ENCODE data around the gene SMG6.
"Not testable (repeated sequence)": the region's sequence is repeated elsewhere in the genome, so short reads cannot be mapped to it uniquely, and the experiment has no call there.

SMG6 gene

DNA sequence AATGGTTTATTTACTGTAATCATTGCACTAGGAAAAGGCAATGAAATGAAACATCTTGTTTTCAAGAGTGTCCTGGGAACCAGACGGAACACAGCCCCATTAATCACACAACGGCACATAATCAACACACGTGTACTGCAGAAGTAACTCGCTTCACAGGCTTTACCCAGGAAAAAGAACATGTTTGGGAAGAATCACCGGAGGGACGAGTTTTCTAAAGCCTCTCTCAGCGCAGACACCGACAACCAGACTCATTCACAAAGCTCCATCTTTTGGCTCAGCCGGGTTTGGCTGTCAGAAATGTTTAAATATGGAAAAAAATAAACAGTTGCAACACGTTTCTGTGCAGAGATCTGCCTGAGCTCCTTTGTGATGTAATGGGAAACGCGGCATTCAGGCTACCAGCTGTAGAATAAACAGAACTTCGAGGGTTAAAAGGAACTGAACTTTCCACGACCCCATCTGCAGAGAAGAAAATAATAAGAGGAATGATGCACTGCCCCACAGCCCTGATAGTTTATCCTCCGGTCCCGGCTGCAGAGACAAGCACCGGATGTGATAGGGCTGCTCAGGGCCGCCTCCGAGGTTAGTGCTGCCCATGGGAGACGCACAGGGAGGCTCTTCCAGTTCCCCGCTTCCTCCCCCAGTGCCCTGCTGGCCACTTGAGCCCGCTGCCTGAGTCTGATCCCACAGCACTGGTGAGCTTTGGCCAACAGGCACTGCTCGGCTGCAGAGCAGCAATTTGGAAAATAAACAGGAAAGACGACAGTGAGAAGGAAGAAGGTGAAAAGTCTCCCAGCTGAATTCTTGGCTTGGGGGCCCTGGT lies 128.9 kb downstream of the SMG6 start:
- no peak for DNase-seq

DNA sequence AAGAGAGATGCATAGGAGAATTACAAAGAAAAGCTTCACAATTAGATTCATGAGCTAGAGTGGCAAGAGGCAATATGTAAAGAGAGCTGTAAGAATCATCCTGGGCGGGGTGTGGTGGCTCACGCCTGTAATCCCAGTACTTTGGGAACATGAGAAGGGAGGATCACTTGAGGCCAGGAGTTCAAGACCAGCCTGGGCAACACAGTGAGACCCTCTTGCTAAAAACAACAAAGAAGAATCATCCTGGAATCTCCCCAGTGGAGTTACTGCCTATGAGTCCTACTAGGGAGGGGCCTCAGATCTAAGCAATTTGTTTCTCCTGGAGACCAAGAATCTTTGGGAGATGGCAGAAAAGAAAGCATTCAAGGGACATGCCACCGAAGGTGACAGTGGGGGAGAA lies 129.6 kb downstream of the SMG6 start:
- no peak for DNase-seq

DNA sequence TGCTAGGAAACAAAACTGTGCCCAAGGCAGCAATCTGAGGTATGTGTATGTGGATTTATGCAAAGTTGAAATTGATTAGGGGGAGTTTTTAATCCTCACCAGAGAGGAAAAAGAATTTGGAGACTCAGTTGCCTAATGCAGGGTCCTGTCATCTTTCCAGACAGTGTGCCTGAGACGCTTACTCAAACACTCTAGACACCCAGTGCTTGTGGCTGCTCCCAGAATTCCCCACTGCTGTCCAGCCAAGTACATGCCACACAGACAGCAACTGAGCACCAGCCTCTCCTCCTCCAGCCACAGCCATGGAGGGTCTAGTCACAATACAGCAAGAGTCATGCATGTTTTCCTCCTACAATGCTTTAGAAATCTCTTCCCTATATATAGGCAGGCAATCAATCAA lies 130.6 kb downstream of the SMG6 start:
- DNase-seq = no peak

DNA sequence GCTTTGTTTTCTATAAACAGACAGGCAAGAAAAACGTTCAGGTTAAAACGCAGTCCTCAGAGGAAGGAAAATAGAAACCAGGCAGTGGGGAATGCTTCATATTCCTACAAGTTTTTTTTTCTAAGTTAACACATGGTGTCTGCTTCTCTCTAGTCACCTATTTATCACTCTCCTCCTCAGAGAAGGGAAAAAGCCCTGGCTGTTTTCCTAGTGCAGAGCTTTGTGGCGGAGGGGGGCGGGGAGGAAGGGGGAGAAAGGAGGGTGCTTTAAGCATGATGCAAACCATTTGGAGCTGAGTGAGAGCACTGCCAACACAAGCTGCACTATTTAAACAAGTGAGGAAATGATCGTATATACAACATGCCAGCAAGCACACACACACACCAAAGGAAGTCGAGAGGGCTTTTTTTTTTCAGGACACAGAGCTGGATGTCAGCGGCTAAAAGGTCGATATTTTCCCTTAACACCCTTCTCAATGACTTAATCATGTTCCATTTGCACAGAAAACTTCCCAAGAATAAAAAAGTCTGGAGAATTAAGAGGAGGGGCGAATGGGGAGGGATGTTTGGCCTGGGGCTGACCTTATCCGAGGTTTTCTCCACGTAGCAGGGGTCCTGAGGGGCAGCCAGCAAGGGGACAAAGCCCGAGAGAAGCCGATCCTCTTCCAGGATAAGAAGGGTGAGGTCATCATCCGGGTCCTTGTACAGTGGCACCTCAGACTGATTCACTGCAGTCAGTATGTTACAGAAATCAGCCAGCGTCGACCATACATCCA lies 131.3 kb downstream of the SMG6 start:
- DNase-seq = no peak

DNA sequence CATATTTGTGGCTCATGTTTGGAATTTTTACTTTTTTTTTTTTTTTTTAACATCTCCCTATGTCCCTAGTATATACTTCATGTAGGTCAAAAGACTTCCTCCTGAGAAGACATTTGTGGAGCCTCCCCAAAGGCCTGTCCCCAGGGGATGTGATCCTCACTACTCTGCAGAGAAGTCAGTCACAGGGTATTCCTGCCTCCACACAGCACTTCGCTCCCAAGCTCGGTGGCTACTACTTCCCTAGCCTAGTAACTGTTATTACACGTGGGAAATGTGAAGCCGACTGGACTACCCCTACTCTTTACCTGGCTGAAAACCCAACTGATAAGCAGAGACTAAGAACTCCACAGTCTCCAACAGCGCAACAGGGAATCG lies 131.9 kb downstream of the SMG6 start:
- no peak for DNase-seq

DNA sequence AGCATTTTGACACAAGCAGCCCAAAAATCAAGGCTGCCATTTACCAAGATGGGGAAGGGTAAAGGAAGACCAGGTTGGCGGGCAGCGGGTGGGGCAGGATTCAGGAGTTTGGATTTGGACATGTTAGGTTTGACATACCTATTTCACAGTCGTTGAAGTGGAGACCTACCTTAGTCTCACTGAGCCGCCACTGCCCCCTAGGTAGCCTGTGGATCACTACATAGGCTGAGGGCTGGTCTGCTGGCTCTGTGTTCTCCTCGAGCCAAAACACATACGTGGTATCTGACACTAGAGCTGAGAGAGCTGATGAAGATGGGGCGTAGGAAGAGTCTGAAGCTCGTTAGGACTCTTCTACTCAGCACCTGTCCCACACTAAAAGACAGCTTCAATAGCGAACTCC lies 133.6 kb downstream of the SMG6 start:
- peak; percentile 51 for DNase-seq

DNA sequence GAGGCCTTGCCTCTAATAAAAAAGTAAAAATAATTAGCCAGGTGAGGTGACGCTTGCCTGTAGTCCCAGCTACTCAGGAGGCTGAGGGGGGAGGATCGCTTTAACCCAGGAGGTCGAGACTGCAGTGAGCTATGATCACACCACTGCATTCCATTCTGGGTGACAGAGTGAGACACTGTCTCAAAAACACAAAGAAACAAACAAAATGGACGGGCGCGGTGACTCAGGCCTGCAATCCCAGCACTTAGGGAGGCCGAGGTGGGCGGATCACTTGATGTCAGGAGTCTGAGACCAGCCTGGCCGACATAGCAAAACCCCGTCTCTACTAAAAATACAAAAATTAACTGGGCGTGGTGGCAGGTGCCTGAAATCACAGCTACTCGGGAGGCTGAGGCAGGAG lies 137.9 kb downstream of the SMG6 start:
- DNase-seq = not testable (repeated sequence)

DNA sequence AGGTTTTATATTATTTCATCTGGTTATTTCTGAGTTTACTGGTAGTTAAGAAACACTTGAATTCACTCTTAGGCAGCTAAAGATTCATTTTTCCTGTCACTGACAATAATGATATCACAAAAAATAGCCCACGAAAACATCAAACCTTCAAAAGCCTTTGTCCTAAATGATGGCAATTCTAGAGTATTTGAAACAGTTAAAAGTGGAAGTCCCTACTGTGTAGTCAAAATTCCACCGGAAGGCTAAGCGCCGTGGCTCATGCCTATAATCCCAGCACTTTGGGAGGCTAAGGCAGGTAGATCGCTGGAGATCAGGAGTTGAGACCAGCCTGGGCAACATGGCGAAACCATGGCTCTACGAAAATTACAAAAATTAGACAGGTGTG lies 145.2 kb downstream of the SMG6 start:
- no peak for DNase-seq

DNA sequence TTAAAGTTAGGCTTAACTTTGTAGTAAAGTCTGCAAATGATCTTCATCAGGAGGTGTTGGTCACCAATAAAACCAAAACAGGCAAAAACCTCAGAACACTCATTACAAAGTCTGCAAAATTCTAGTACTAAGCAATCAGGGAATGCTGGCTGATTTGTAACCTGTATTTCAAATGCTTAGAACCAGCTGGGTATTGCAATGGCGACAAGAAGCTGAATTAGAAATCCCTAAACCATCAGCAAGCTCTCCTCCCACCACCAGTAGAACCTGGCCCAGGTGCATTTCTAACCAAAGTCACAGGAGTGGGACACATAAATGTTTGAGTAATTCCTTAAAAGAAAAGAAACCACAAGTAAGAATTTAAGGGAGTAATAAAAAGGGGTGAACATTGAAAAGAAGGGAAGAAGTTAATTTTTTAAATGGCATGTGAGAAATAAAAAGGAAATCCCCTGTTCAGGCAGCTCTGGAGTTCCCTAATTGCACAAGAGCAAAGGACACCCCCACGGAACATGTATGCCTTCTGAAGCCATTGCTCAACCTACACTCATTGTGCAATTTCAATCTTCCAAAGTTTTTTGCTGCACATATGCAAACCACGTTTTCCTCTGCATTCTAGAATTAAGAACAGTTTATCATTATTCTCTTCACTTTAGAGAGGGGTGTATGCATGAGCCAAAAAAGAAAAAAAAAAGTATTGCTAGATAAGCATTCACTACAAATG lies 145.8 kb downstream of the SMG6 start:
- DNase-seq = no peak

DNA sequence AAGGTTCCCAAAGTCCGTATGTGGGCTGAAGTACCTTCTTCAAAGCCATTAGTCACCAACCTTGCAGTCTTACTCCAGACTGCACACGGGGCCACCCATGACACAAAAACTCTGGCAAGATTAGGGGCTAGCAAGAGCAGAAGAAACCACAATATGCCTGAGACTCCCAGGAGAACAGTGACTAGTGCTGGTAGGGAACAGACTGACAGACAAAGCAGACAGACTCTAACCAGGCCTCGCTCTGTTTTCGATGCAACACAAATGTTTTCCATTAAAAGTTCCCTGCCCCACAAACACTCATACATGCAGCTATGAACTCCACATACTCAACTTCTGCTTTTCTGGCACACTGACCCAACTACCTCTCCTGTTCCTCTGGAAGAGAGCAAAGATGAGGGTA lies 146.5 kb downstream of the SMG6 start:
- DNase-seq = no peak

DNA sequence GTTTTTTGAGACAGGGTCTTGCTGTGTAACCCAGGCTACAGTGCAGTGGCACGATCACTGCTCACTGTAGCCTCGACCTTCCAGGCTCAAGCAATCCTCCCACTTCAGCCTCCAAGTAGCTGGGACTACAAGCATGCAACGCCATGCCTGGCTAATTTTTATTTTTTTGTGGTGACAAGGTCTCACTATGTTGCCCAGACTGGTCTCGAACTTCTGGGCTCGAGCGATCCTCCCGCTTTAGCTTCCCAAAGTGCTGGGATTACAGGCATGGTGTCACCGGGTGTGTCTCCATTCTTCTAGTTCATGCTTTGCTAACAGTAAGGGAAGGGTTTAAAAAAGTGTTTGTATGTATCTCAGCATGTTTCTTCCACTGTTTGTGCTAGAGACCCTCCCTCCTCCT lies 146.9 kb downstream of the SMG6 start:
- no peak for DNase-seq

DNA sequence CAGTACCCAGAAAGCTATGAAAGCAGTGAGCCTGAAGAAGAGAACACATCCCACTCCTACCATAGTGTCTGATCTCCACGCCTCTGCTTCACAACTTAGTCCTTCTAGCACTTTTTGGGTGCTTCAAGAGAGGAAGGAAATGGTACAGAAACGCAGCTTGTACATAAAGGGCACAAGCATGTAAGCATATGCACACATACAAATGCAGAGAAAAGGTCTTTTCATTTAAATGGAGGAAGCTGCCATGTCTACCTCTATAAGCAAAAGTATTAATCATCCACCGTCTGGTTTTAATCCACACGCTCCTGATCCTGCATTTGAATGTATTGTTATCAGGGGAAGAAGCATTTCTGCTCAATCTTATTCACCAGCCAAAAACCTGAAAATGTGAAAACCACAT lies 148.0 kb downstream of the SMG6 start:
- DNase-seq = no peak

DNA sequence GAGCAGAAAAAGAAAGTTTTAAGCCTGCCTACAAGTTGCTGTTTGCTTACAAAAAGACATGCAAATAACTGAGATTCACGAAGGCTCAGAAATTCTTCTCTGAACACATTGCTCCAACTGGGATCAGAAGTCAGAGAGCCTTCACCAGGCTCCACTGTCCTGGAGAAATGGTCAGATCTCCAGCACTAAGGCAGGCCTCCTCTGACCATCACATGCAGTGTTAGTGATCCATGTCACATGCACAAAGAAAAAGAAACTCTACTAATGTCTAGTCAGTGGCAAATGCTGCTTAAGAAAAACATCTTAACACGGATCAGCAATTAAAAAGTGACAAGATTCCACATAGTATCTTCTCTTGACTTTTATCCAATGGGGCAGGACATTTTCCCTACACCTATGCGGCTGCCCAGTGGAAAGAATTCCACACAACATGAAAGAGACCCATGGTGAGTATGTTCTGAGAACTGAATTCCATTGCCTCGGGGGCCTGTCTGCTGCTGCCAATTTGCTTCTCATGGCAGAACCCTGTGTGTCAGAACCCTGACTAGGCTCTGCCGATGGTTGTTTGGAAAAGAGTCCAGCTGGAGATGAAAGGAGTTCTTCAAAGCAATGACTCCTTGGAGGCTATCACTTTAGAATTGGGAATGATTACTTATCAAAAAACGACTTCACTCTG lies 152.1 kb downstream of the SMG6 start:
- DNase-seq = no peak

DNA sequence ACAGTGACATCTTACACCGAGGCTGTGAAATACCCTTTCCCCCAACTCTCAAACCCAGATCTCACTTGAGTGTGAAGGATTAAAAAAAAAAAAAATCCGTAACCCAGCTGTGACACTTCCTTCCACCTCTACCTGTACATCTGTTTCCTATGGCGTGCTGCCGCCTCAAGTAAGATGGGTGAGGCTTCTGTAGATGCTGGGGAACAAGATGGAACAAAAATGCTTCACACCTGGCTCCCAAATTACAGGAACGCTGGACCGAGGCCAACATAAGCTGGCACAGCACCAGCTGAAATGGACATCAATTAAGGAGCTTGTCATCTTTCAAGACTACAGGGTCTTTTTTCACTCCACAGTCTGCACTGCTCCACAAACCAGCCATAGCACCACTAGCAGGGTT lies 152.8 kb downstream of the SMG6 start:
- no peak for DNase-seq

DNA sequence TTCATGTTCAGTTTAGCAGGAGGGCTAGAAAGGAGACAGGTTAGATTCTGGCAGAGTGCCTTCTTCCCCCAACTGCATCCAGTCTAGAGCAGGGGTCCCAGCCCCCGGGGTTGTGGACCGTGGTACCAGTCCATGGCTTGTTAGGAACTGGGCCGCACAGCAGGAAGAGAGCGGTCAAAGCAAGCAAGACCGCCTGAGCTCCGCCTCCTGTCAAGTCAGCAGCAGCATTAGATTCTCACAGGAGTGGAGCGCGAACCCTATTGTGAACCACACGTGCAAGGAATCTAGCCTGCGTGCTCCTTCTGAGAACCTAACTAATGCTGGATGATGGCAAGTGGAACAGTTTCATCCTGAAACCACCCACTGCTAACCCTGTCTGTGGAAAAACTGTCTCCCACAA lies 153.7 kb downstream of the SMG6 start:
- DNase-seq = no peak

DNA sequence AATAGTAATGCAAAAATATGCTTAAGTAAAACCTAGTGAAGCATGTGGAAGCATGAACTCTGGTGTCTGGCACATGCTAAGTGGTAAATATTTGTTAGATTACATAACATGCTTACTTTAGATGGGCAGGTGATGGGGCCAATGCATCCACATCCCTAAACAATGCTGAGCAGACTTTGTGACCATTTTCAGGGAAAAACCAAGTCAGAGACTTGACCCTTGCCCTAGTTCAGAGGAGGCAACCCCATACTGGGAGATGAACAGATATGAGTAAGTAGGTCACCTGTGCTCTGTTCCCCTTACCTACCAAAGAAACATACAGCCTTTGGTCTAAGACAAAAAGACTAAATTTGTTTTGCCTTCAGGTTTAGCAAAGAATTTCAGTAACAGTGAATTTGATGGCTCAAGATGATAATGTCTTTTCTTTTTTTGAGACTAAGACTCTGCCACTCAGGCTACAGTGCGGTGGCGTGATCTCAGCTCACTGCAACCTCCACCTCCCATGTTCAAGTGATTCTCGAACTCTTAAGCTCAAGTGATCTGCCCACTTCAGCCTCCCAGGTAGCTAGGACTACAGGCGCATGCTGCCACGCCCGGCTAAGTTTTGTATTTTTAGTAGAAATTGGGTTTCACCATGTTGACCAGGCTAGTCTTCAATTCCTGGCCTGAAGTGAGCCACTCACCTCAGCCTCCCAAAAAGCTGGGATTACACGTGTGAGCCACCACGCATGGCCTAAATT lies 157.3 kb downstream of the SMG6 start:
- DNase-seq = no peak

DNA sequence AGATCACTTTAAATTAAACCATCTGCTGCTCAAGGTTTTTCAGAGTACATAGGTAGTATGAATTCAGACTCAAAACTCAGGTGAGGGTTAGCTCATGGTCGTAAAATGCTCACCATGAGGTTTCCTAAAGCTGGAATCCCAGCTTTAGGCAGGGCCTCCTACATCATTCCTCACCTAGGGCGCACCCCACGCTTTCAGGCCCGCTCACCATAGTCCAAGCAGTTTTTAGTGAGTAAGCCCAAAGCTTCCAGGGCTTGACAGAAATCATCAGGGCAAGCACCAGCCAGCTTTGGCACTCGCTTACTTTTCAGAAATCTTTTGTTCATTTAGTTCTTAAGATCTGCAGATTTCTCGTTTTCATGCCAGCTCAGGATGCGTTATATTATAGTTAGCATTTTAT lies 158.9 kb downstream of the SMG6 start:
- no peak for DNase-seq

DNA sequence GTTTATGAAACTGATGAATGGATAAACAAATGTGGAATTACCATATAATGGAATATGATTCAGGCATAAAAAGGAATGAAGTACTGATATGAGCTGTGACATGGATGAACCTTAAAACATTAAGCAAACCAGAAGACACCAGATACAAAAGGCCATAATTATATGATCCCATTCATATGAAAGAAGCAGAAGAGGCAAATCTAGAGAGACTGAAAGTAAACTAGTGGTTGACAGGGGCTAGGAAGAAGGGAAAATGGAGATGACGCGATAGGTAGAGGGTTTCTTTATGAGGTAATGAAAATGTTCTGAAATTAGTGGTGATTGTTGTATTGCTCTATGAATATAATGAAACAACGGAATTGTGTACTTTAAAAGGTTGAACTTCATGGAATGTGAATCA lies 160.3 kb downstream of the SMG6 start:
- no peak for DNase-seq

DNA sequence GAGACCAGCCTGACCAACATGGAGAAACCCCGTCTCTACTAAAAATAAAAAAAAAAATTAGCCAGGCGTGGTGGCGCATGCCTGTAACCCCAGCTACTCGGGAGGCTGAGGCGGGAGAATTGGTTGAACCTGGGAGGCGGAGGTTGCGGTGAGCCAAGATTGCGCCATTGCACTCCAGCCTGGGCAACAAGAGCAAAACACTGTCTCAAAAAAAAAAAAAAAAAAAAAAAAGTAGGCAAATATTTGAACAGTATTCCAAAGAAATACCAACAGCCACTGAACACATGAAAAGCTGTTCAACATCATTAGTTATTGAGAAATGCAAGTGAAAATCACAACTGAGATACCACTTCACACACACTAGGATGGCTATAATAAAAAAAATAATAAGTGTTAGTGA lies 160.9 kb downstream of the SMG6 start:
- DNase-seq = not testable (repeated sequence)

DNA sequence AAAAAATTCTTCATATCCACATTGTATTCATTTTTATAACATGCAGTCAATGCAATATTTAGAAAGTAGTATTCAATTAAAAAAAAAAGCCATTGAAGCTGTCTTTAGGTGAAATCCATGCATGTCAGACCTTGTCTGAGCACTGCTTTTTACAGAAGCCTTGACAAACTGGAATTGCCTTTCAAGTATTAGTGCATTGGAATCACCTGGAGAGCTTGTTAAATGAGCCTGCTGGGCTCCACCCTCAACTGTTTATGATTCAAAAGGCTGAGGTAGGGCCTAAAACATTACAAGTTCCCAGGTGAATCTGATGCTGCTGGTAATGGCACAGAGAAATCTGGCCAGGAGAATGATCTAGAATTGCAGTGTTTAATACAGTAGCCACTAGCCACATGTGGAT lies 162.9 kb downstream of the SMG6 start:
- DNase-seq = no peak

DNA sequence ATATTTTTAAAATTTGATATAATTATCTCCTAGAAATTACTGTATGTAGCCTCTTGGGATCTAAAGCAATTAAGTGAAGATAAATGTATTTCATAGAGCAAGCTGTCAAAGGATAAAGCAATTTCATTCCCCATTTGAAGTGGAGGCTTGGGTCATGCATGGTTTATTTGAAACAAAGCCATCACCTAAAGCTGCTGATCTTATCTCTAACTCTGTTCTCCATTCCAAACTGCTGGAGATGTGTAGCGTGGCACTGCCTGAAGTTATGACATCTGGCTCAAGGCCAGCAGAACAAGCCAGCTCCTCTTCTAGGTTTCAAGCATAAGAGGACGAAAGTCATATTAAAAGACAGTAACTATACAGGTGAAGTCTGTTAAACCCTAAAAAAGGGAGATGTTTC lies 164.8 kb downstream of the SMG6 start:
- peak; percentile 11 for DNase-seq

DNA sequence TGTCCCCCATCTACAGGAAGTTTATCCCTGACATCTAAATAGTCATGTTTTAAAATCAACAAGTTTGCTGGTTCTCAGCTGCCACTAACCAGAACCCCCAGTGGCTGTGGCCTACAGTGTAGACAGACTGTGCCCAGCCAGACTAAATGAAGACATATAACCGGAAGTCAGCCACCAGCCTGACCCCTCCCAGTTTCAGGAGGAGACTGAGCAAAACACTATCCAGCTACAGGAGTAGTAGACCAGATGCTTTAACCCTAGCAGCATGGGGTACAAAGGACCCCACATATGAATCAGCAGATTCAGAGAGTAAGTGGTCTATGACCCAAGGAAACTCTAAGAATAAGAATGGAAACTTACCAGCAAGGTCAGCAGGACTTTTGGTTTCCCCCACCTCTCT lies 165.3 kb downstream of the SMG6 start:
- DNase-seq = peak; percentile 59

Measured in RPMI8226 (cell line).